Measurements from ENCODE around the gene TOM1L2. TPM values are rescaled to one million over a fixed set of nuclear protein-coding genes. Genes with fewer than 3 reads are reported as not detected.

The TOM1L2 gene
- polyA plus RNA-seq, 3 donors: 34.9 to 53.2 (median 37.3) TPM

DNA sequence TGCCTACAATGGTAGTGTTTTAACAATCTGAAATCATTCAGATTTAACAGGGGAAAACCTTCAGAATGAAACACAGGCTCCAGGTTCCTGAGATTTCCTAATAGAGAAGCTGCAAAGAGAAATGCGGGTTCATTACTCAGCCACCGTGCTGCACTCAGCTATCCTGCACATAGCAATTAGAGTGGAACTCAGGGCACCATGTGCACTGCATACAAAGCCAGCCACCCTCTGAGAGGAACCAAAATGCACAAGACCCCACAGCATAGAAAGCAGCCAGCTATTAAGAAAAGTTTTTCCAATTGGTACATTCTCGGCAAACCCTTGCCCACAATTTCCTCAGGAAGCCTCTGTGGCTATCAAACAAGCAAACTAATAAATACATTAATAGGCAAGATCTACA, 37.4 kb downstream of the TOM1L2 start:
- no peak for DNase-seq (ENCODE audit: extremely low read depth in 1 of 11, low read depth in 9 of 11, low spot score in 4 of 11)

- DNase-seq (ENCODE audit: extremely low read depth in 1 of 11, low read depth in 9 of 11, low spot score in 4 of 11): no peak
These were observed 38.0 kb downstream of the TOM1L2 start for GRCh38 chr17:17934214-17934613.

DNA sequence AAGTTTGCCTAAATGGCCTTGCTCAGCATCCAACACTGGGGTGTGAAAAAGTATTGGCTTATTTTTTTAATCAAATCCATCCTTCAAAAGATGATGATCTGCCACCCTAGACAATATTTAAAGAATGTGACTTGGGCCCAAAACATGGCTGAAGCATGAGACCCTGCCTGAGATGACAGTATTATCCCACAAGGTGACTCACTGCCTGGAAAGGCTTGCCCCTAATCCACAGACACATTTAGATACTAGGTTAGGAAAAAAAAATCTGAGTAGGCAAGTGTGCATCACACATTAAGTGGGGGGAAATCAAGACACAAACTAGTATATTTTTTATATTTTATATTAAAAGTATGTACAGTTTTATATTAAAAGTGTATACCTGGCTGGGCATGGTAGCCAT, 38.4 kb downstream of the TOM1L2 start:
- DNase-seq (ENCODE audit: extremely low read depth in 1 of 11, low read depth in 9 of 11, low spot score in 4 of 11): no peak

DNA sequence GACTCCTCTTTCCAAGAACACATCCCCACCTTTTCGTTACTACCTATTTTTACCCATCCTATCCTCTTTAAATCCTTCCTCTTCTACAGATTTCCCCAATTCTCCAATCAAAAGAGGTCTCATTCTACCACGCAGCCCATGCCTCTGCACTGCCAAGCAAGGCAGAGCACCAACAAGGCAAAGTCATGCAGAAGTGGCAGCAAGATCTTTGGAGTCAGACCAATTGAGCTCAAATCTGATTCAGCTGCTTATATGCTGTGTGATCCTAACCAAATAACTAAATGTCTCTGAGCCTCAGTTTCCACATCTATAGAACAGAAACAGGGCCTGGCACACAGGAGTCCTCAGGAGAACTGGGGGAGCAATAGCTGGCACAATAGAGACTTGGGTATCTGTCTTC, 41.0 kb downstream of the TOM1L2 start:
- no peak for DNase-seq (ENCODE audit: extremely low read depth in 1 of 11, low read depth in 9 of 11, low spot score in 4 of 11)

- DNase-seq (ENCODE audit: extremely low read depth in 1 of 11, low read depth in 9 of 11, low spot score in 4 of 11): no peak
These were observed 41.5 kb downstream of the TOM1L2 start for GRCh38 chr17:17930674-17931073.

DNA sequence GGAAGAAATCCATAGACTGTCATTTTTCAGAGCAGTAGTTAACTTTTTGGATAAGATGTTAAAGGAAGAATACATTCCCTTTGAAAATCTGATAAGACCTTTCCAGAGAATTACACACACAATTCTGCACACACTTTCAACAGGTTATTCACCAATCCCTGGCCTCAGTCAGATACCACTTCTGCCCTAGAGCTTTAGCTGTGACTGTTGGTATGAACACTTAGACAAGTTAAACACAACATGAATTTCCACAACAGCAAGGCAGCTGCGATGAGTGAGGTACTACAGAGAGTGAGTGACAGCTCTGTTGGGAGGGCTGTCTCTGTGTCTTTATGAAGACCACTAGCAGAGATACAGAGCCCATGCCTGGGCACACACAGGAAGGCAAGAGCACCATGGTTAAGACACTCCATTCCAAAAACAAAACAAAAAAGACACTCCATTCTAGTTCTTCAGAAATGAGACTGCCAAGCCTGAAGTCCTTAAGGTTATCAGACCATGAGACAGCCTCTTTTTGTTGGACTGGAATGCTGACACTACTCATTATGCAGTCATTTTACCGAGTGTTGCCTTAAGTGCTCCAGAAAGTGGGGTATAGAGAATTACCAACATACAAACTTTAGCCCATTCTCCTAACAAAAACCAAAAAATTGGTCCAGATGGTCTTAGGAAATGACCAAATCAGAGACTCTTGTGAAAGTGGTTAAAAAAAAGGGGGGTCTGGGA, 42.4 kb downstream of the TOM1L2 start:
- no peak for DNase-seq (ENCODE audit: extremely low read depth in 1 of 11, low read depth in 9 of 11, low spot score in 4 of 11)

- no peak for DNase-seq (ENCODE audit: extremely low read depth in 1 of 11, low read depth in 9 of 11, low spot score in 4 of 11)
These were observed 43.6 kb downstream of the TOM1L2 start for GRCh38 chr17:17928398-17929287.

DNA sequence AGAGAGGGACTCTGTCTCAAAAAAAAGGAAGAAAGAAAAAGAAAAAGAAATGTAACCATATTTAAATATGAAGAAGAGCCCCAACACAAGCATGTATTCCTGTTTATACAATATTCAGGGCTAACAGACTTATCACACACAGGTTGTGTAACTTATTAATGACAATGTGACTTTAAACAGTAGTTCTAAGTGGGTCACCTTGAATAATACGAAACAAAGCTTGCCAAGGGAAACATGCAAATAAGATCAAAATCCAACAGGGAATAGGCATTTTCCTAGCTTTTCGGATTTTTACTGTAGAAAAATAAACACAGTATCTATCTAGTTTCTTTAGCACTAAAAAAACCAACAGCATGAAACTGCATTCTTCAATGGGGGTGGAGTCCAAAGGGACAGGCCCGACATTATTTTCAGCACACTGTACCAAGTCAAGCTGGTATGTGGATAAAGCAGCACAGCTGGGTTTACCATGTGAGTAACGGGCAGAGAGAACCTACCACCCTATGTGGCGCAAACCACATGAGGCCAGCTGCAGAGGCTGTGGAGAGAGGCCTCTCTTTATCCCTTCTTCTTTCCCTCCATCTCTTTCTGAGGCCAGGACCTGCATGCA, 45.3 kb downstream of the TOM1L2 start:
- no peak for DNase-seq (ENCODE audit: extremely low read depth in 1 of 11, low read depth in 9 of 11, low spot score in 4 of 11)

DNA sequence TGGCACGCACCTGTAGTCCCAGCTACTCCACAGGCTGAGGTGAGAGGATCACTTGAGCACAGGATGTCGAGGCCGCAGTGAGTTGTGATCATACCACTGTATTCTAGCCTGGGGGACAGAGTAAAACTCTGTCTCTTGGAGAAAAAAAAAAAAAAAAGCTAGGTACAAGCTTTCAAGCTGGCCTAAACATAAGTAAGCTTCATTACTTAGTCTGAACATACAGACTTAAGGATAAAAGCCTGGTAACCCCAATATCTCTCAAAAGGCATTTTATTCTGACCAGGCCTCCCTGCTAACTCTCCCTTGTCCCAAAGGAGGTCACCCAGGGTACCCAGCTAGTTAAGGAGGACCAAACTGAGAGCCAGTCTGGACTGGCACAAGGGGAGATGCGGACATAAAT, 46.2 kb downstream of the TOM1L2 start:
- DNase-seq (ENCODE audit: extremely low read depth in 1 of 11, low read depth in 9 of 11, low spot score in 4 of 11): no peak

DNA sequence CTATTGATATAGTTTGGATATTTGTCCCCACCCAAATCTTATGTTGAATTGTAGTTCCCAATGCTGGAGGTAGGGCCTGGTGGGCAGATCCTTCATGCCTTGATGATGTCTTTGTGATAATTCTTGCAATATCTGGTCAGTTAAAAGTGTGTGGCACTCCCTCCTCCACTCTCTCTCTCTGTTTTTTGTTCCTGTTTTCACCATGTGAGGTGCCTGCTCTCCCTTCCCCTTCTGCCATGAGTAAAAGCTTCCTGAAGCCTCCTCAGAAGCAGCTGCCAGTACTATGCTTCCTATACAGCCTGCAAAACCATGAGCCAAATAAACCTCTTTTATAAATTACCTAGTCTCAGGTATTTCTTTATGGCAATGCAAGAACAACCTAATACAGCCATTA, 47.3 kb downstream of the TOM1L2 start:
- DNase-seq (ENCODE audit: extremely low read depth in 1 of 11, low read depth in 9 of 11, low spot score in 4 of 11): no peak

- no peak for DNase-seq (ENCODE audit: extremely low read depth in 1 of 11, low read depth in 9 of 11, low spot score in 4 of 11)
These were observed 47.9 kb downstream of the TOM1L2 start for GRCh38 chr17:17924131-17924856.

DNA sequence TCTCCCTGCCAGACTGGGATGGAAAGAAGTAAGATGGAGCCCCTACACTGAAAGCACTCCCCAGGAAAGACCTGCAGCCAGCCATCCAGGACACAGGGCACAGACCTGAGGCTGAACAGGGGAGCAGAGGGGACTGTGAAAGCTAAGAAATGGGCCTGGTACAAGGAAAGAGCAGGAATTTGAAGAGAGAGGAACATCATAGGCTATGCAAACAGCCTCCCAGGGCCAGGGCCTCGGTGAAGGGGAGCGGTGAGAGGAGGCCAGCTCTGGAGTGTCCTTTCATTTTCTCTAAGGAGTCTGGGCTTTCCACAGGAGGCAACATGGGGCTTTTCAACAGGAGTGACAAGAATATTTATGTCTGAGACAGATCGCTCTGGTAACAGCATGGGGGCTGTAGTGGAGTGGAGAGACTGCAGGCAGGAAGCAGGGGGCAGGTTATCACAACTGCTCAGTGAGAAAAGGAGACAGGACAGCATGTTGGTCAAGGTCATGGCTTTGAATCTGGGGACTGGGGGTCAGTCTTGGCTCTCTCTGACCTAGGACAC, 50.1 kb downstream of the TOM1L2 start:
- peak in 1 of 11 donors; percentile 44 for DNase-seq (ENCODE audit: extremely low read depth in 1 of 11, low read depth in 9 of 11, low spot score in 4 of 11)

GRCh38 chr17:17921192-17922069, 50.8 kb downstream of the TOM1L2 start:
- no peak for DNase-seq (ENCODE audit: extremely low read depth in 1 of 11, low read depth in 9 of 11, low spot score in 4 of 11)

- peak in 4 of 11 donors; percentile 61 to 74 (median 70) for DNase-seq (ENCODE audit: extremely low read depth in 1 of 11, low read depth in 9 of 11, low spot score in 4 of 11)
These were observed 52.8 kb downstream of the TOM1L2 start for GRCh38 chr17:17919169-17920107.

- DNase-seq (ENCODE audit: extremely low read depth in 1 of 11, low read depth in 9 of 11, low spot score in 4 of 11): no peak
These were observed 54.8 kb downstream of the TOM1L2 start for GRCh38 chr17:17917394-17917793.

GRCh38 chr17:17915183-17915582, 57.0 kb downstream of the TOM1L2 start:
- DNase-seq (ENCODE audit: extremely low read depth in 1 of 11, low read depth in 9 of 11, low spot score in 4 of 11): no peak

DNA sequence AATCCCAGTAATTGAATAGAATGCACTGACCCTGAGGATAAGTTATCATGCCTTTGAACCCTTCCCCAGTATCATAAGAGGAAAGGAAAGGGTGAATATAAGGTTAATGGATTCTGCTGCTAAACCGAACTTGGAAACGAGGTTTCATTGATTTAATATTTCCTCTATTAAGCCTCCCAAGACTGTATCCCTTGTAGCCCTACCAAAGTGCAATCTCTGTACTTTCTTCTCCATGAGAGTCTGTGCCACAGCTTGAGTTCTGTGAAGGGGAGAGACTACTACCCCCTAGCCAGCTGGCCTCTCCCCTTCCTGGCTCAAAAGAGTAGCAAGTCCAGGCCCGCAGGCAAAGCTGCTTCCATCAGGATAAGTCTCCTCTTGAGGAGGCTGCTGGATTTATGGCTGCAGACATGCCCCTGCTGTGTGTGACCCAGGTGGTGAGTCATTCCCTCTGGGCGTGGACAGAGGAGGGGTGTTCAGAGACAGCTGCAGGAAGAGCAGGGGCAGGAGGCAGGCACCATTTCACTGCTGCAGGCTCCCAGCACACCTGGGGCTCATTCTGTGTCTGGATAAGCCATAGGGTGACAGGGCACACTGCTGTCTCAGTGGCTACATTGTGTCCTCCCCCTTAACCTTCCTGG, 58.4 kb downstream of the TOM1L2 start:
- peak in 2 of 11 donors; percentile 43 to 50 for DNase-seq (ENCODE audit: extremely low read depth in 1 of 11, low read depth in 9 of 11, low spot score in 4 of 11)
